DMS 273 treated with DMSO at 0.1 percent for 48 hours (cell line): ENCODE measurements around the gene NOX5.
"Not testable (repeated sequence)": the region's sequence is repeated elsewhere in the genome, so short reads cannot be mapped to it uniquely, and the experiment has no call there.

Experiments
- DNase-seq: peaks from one replicate; lab custom pipeline; 2025; lab: John Stamatoyannopoulos, UW

NOX5 gene

GRCh38 chr15:69058830-69059556 lies 44.5 kb downstream of the NOX5 start:
- peak; percentile 77 for DNase-seq

GRCh38 chr15:69059557-69059943 lies 45.1 kb downstream of the NOX5 start:
- DNase-seq: no peak

DNA sequence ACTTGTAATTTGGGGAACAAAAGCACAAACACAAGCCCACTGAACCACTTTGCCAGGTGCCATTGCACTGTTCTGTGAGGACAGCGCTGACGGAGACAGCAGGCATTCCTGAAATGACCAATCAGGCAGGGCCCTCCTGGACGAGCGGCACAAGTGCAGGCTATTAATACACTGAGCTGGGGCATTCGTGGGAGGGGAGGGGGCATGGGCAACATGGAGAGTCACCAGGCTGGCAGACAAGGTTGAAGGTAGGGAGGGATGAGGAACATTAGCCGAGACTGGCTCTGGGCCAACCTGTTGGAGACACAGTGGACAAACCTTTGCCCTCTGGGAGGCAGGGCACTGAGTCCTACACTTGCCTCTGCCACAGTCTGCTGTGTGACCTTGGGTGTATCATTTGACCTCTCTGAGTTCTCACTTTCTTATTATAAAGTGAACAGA lies 45.6 kb downstream of the NOX5 start:
- DNase-seq: no peak

GRCh38 chr15:69060744-69061143 lies 46.2 kb downstream of the NOX5 start:
- DNase-seq: no peak

DNA sequence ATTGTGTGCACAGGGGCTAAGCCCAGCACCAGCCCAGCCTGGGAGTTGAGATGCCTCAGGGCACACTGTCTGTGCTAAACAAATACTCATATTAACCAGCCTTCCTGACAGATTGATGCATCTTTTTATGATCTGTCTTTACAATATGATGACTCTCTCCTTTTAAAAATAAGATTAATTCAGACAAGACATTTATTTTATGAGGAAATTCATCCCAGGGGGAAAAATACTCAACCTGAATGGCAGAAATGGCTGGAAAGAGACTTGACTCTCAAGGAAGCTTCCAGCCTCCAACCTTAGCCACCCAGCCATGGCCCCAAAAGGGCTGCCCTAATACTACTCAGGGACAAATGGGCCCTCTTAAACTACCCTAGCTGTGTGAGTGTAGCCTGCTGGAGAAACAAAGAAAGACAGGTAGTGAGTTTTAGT lies 46.9 kb downstream of the NOX5 start:
- no peak for DNase-seq

DNA sequence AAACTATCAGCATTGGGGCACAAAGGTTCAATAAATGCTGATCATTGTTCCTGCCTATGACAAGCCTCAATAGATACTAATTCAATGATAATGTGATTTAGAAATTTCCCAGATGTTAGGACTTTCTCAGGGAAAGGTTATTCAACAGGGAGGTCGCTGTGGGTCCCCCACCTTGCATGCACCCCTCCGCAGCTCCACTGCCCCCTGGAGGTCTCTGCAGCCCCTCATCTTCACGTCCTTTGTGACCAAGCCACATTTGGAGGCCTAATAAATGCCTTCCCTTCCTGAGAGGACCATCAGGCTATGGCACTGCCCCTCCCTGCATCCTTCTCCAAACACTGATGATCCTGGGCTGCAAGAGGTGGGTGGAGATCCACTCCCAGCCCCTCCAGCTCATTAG lies 50.2 kb downstream of the NOX5 start:
- no peak for DNase-seq

GRCh38 chr15:69066007-69066995 lies 51.8 kb downstream of the NOX5 start:
- no peak for DNase-seq

- peak; percentile 66 for DNase-seq
These were observed 52.8 kb downstream of the NOX5 start for GRCh38 chr15:69067296-69067695.

GRCh38 chr15:69068157-69068556 lies 53.7 kb downstream of the NOX5 start:
- DNase-seq: no peak

- DNase-seq: not testable (repeated sequence)
These were observed 54.8 kb downstream of the NOX5 start for GRCh38 chr15:69069290-69069689.

DNA sequence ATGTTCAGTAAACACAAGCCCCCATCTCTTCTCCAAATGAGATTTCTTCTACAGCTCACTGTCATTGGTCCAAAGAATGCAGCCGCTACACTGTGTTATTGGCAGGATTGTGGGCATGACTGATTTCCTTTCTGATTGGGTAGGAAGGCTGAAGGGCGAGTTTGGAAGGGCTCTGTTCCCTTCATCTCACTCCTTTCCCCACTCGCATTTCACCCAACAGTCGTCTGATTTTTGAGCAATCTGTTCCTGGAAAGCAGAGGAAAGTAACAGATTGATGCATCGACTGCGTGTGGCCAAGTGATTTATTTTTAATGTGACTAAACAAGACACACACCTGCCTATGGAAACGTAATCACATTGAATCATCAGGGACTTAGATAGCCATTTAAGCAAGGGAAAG lies 55.5 kb downstream of the NOX5 start:
- DNase-seq: no peak

DNA sequence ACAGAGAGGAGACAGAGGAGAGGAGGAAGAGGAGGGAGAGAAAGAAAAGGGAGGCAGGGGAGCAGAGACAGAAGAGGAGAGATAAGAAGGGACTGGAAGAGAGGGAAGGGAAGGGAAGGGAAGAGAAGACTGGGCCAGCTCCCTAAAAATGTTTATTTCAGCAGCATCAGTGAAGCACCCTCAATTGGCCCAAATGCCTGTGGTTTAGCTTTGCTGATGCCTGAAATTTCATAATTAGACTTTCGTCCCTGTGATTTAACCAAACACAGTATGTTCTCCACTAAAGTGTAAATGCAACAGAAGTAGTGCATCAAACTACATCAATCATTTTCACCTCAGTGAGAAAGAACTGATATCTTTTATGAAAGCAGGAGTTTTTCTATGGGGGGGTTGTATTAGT lies 55.9 kb downstream of the NOX5 start:
- DNase-seq: no peak

GRCh38 chr15:69071260-69071659 lies 56.8 kb downstream of the NOX5 start:
- no peak for DNase-seq

- DNase-seq: no peak
These were observed 58.4 kb downstream of the NOX5 start for GRCh38 chr15:69072906-69073305.

- peak; percentile 45 for DNase-seq
These were observed 59.7 kb downstream of the NOX5 start for GRCh38 chr15:69074001-69074842.

- no peak for DNase-seq
These were observed 60.3 kb downstream of the NOX5 start for GRCh38 chr15:69074843-69075224.

- DNase-seq: no peak
These were observed 60.9 kb downstream of the NOX5 start for GRCh38 chr15:69075440-69075839.

DNA sequence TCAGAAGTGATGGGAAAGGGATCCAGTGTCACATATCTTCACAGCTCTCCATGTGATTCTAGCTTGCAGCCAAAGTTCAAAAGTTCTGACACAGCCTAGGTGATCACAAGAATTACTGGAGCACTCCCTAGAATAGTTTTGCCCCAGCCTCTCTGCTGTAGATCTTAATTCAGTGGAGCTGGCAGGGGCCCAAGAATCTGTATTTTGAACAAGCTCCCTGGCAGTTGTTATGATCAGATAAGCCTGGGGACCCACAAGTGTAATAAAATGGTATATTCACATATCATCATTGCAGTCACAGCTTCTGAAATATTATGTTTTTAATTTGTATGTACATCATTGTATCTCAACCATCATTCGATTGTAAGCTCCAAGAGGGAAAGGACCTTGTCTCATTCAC lies 62.3 kb downstream of the NOX5 start:
- no peak for DNase-seq

DNA sequence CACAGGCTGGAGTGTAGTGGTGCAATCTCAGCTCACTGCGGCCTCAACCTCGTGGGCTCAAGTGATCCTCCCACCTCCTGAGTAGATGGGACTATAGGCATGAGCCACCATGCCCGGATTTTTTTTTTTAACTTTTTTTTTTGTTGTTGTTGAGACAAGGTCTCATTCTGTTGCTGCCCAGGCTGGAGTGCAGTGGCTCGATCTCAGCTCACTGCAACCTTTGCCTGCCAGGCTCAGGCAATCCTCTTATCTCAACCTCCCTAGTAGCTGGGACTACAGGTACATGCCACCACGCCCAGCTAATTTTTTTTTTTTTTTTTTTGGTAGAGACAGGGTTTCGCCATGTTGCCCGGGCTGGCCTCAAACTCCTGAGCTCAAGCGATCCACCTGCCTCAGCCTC lies 64.1 kb downstream of the NOX5 start:
- DNase-seq: no peak

- DNase-seq: peak; percentile 18
These were observed 66.1 kb downstream of the NOX5 start for GRCh38 chr15:69080295-69081248.
